ENCODE results near the gene EIF3B. TPM values are rescaled to one million over a fixed set of nuclear protein-coding genes. Genes with fewer than 3 reads are reported as not detected.

EIF3B gene
- total RNA-seq, 1 donor from 2014 or later: 213 TPM

Other genes starting within 250 kb of the EIF3B start
- 32.3 and 32.5 TPM in 2 replicates for gene MAD1L1, start 121.9 kb upstream of the EIF3B start, total RNA-seq
- 22.5 and 22.6 TPM in 2 replicates for gene MRM2, start 112.6 kb upstream of the EIF3B start, total RNA-seq
- 10.2 and 12.0 TPM in 2 replicates for gene NUDT1, start 112.6 kb upstream of the EIF3B start, total RNA-seq
- 20.9 and 28.9 TPM in 2 replicates for gene SNX8, start 40.4 kb upstream of the EIF3B start, total RNA-seq
- 18.5 and 22.0 TPM in 2 replicates for gene CHST12, start 48.8 kb downstream of the EIF3B start, total RNA-seq
- not detected in 2 replicates for gene GRIFIN, start 121.6 kb downstream of the EIF3B start, total RNA-seq
- gene LFNG, start 164.9 kb downstream of the EIF3B start, total RNA-seq: 58.6 and 76.9 TPM in 2 replicates
- 18.7 and 19.7 TPM in 2 replicates for gene BRAT1, start 200.7 kb downstream of the EIF3B start, total RNA-seq
- 13.1 and 13.8 TPM in 2 replicates for gene IQCE, start 204.2 kb downstream of the EIF3B start, total RNA-seq